ENCODE data around the gene DPF1.

DNA sequence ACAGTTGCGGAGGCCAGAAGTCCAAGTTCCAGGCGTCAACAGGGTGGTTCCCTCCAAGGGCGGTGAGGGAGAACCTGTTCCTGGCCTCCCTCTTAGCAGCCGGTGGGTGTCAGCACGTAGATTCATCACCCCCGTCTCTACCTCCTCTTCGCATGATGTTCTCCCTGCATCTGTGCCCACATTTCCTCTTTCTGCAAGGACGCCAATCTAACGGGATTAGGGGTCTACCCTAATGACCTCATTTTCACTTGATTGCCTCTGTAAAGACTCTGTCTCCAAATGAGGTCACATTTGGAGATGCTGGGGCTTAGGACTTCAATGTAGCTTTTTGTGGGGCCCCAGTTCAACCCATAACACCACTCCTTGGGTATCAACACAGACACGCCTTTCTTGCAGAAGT, 38.5 kb downstream of the DPF1 start:
- no peak for TF ChIP-seq EZH2phosphoT487 (IDR thresholded peaks at IDR 0.05; ENCODE audit: borderline replicate concordance, low read depth, low read length)
- TF ChIP-seq, protein P1, sequence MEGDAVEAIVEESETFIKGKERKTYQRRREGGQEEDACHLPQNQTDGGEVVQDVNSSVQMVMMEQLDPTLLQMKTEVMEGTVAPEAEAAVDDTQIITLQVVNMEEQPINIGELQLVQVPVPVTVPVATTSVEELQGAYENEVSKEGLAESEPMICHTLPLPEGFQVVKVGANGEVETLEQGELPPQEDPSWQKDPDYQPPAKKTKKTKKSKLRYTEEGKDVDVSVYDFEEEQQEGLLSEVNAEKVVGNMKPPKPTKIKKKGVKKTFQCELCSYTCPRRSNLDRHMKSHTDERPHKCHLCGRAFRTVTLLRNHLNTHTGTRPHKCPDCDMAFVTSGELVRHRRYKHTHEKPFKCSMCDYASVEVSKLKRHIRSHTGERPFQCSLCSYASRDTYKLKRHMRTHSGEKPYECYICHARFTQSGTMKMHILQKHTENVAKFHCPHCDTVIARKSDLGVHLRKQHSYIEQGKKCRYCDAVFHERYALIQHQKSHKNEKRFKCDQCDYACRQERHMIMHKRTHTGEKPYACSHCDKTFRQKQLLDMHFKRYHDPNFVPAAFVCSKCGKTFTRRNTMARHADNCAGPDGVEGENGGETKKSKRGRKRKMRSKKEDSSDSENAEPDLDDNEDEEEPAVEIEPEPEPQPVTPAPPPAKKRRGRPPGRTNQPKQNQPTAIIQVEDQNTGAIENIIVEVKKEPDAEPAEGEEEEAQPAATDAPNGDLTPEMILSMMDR (conservative IDR thresholded peaks at IDR 0.05; ENCODE audit: low read length) = no peak
